Mesodermal cell (in vitro differentiated cells): ENCODE measurements around the gene IFT81.
A peak's percentile ranks its signal among the peaks of the same experiment; 100 is the strongest.

ENCODE experiments used
- H3K27ac ChIP-seq: 2 replicates; pipeline ENCODE4 v1.7.0; 2013; ENCODE audit warnings: mild to moderate bottlenecking, low read depth, low read length, moderate library complexity; ENCODE audit not compliant: severe bottlenecking
- H3K36me3 ChIP-seq: 2 replicates; pipeline ENCODE4 v1.7.1; 2013; ENCODE audit warnings: mild to moderate bottlenecking, low read length, moderate library complexity; ENCODE audit not compliant: control insufficient read depth, insufficient read depth
- H3K4me1 ChIP-seq: one replicate; pipeline ENCODE4 v1.7.1; 2013; ENCODE audit warnings: mild to moderate bottlenecking, low read length; ENCODE audit not compliant: insufficient read depth, control insufficient read depth, poor library complexity, severe bottlenecking
- H3K4me3 ChIP-seq: 2 replicates; pipeline ENCODE4 v1.7.0; 2013; ENCODE audit warnings: low read length, control low read depth, mild to moderate bottlenecking; ENCODE audit not compliant: insufficient read depth, poor library complexity, severe bottlenecking; ENCODE audit errors: extremely low read depth
- H3K9me3 ChIP-seq: 2 replicates; pipeline ENCODE4 v1.7.1; 2013; ENCODE audit warnings: mild to moderate bottlenecking, low read length, moderate library complexity; ENCODE audit not compliant: control insufficient read depth
- WGBS, 2 experiments: methylation state at CpG; one replicate each; pipeline ENCODE4 v1.1.5; 2013; ENCODE audit warnings: missing lambda C conversion rate in 2 of 2; ENCODE audit not compliant: insufficient coverage in 2 of 2; 5-methylcytosine and 5-hydroxymethylcytosine counted together

The IFT81 gene

GRCh38 chr12:110182281-110182680 is 58.1 kb downstream of the IFT81 start:
- Histone ChIP-seq H3K4me1 (no peaks in the 10 kb centered on the region), H3K4me3 (no peak overlapping the region), H3K36me3 (peaks cover 56% of the 10 kb centered on the region), H3K9me3 (peaks cover 13% of the 10 kb centered on the region), H3K27ac (no peak overlapping the region)
- whole genome bisulfite sequencing, 2 experiments: no CpG with 5 or more reads among the region's 1 CpG

DNA sequence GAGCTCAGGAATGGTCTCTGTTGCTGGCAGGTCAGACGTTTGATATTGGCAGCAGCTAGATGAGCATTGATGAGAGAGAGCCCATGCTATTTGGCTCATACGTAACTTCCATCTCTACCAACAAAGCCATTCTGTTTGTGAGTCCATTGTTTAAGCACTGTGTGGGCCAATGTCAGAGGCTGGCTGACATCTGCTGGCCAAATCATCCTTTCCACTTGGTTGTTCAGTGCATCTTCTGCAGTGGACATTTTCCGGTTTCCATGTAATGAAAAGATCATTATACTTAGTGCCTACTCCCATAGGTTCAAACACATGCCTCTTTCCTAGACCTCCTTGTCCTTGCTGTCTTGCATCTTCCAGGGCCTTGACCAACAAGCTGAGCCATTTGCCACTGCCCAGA is 59.2 kb downstream of the IFT81 start:
- 95 to 100% methylated on average over 1 to 2 of the region's 3 CpGs for WGBS, 2 experiments
- Histone ChIP-seq H3K4me3 (no peak overlapping the region), H3K27ac (no peak overlapping the region), H3K9me3 (peaks cover 13% of the 10 kb centered on the region), H3K4me1 (no peaks in the 10 kb centered on the region), H3K36me3 (peaks cover 56% of the 10 kb centered on the region)

GRCh38 chr12:110185626-110186025 is 61.5 kb downstream of the IFT81 start:
- peaks cover 55% of the 10 kb centered on the region for H3K36me3 ChIP-seq
- WGBS, 2 experiments: no CpG with 5 or more reads among the region's 2 CpGs

GRCh38 chr12:110186059-110186458 is 61.9 kb downstream of the IFT81 start:
- H3K4me1 ChIP-seq: no peaks in the 10 kb centered on the region
- no peak overlapping the region for H3K4me3 ChIP-seq
- WGBS, 2 experiments: no CpG with 5 or more reads among the region's 1 CpG
- H3K36me3 ChIP-seq: peaks cover 51% of the 10 kb centered on the region
- peaks cover 13% of the 10 kb centered on the region for H3K9me3 ChIP-seq
- no peak overlapping the region for H3K27ac ChIP-seq

More at GRCh38 chr12:110185626-110186025, 61.5 kb downstream of the IFT81 start:
- H3K4me3 ChIP-seq: no peak overlapping the region
- H3K4me1 ChIP-seq: no peaks in the 10 kb centered on the region
- H3K27ac ChIP-seq: no peak overlapping the region
- peaks cover 13% of the 10 kb centered on the region for H3K9me3 ChIP-seq

DNA sequence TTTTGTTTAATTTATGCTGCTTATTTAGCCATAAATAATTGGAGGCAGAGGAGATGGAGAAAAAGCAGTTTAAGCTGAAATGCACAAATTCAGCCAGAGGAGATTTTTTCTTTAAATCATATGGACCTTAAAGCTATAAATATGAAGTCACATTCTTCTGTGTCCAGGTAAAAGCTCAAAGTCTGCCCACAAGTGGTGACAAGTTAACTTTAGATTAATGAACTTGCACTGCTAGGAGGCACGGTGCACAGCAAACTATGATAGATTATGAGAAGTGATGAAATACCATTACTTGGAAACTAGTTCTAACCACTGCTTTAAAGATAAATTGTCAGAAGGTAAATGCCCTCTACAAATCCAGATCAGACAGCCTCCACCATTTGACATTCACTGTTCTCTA is 69.0 kb downstream of the IFT81 start:
- no peak overlapping the region for H3K27ac ChIP-seq
- peaks cover 32% of the 10 kb centered on the region for H3K36me3 ChIP-seq
- 100% methylated on average over 1 of the region's 1 CpG; no CpG with 5 or more reads in 1 of the 2 experiments for WGBS, 2 experiments

DNA sequence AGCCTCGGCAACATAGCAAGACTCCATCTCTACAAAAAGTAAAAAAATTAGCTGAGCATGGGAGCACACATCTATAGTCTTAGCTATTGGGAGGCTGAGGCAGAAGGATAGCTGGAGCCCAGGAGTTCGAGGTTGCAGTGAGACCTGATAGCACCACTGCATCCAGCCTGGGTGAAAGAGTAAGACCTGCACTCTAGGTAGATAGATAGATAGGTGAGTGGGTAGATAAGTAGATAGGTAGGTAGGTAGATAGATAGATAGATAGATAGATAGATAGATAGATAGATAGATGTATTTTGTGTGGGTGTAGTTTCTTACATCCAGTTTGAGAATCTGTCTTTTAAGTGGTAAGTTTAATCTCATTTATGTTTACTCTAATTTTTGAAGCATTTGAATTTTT is 72.8 kb downstream of the IFT81 start:
- Histone ChIP-seq H3K4me1 (peaks cover 24% of the 10 kb centered on the region), H3K36me3 (peaks cover 30% of the 10 kb centered on the region), H3K27ac (no peak overlapping the region), H3K9me3 (no peaks in the 10 kb centered on the region), H3K4me3 (no peak overlapping the region)
- 92% methylated on average over 1 of the region's 2 CpGs; no CpG with 5 or more reads in 1 of the 2 experiments for WGBS, 2 experiments

More for the DNA sequence above, 69.0 kb downstream of the IFT81 start:
- Histone ChIP-seq H3K4me1 (peaks cover under 1% of the 10 kb centered on the region), H3K4me3 (no peak overlapping the region), H3K9me3 (no peaks in the 10 kb centered on the region)

- Histone ChIP-seq H3K9me3 (no peaks in the 10 kb centered on the region), H3K4me3 (no peak overlapping the region), H3K4me1 (peaks cover 24% of the 10 kb centered on the region), H3K36me3 (peaks cover 21% of the 10 kb centered on the region), H3K27ac (no peak overlapping the region)
- no CpG with 5 or more reads among the region's 1 CpG for WGBS, 2 experiments
Observed at GRCh38 chr12:110198386-110198785, 74.2 kb downstream of the IFT81 start.

DNA sequence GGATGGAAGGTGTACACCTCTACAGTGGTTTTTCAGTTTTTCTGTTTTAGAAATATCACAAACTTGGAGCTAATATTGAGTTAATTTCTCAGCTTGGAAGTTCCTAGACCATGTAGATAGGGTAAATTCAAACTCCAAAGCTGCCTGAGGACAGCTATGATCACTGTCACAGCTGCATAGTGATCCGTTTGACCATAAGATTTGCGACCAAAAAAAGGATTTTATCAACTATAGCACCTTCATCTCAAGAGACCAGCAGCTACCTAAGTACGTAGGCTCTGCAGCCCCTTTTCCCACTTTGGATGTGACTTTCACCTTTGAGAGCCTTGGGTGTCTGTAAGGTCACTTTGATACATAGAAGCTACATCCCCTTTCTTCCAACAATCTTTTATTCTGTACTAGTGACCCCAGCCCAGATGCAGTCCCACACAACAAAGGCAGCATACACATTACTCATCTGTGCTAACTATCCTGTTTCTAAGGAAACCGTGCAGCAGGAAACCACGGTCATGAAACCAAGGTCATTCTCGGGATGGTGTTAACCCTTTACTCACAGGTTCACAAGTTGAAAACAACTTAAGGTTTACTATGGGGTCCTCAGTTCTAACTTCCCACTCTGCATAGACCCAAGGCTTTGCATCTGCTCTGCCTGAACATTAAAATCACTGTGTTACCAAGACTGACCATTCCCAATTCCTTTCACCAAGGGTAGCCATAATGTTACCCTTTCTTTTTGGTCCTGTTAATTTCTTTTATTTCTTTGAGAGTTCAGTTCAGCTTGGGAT is 75.4 kb downstream of the IFT81 start:
- 15 to 19% methylated on average over 4 to 5 of the region's 6 CpGs for WGBS, 2 experiments
- H3K4me3 ChIP-seq: peak overlapping the region; percentile 7
- H3K4me1 ChIP-seq: peaks cover 24% of the 10 kb centered on the region
- H3K27ac ChIP-seq: peak overlapping the region; percentile 95
- H3K9me3 ChIP-seq: no peaks in the 10 kb centered on the region
- H3K36me3 ChIP-seq: peaks cover 27% of the 10 kb centered on the region

GRCh38 chr12:110200124-110200417 is 75.9 kb downstream of the IFT81 start:
- Histone ChIP-seq H3K27ac (peak overlapping the region; percentile 95), H3K4me1 (peaks cover 24% of the 10 kb centered on the region), H3K9me3 (no peaks in the 10 kb centered on the region), H3K4me3 (no peak overlapping the region), H3K36me3 (peaks cover 33% of the 10 kb centered on the region)
- no CpG with 5 or more reads among the region's 1 CpG for WGBS, 2 experiments

DNA sequence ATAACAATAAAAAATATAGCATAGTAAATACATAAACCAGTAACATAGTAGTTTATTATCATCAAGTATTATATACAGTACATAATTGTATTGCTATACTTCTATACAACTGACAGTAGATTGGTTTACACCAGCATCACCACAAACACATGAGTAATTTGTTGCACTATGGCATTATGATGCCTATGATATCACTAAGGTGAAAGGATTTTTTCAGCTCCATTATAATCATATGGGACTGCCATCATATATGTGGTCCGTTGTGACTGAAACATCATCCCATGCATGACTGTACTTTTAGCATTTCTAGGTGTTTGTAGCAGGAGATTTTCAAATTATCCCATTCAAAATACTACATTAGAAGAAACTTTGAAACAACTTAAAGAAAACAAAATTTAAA is 77.8 kb downstream of the IFT81 start:
- no peaks in the 10 kb centered on the region for H3K9me3 ChIP-seq
- peaks cover 24% of the 10 kb centered on the region for H3K4me1 ChIP-seq
- no peak overlapping the region for H3K4me3 ChIP-seq
- peaks cover 32% of the 10 kb centered on the region for H3K36me3 ChIP-seq
- no peak overlapping the region for H3K27ac ChIP-seq
- WGBS, 2 experiments: no CpG with 5 or more reads among the region's 1 CpG

GRCh38 chr12:110203546-110203945 is 79.4 kb downstream of the IFT81 start:
- 90% methylated on average over 2 of the region's 2 CpGs; no CpG with 5 or more reads in 1 of the 2 experiments for WGBS, 2 experiments

More at GRCh38 chr12:110203546-110203945, 79.4 kb downstream of the IFT81 start:
- Histone ChIP-seq H3K9me3 (no peaks in the 10 kb centered on the region), H3K4me1 (peaks cover 20% of the 10 kb centered on the region), H3K4me3 (no peak overlapping the region), H3K36me3 (peaks cover 31% of the 10 kb centered on the region), H3K27ac (no peak overlapping the region)
